Esophagus muscularis mucosa (tissue), 4 donors: ENCODE data around the gene KLC4. TPM values are rescaled to one million over a fixed set of nuclear protein-coding genes. Genes with fewer than 3 reads are reported as not detected.

Experiments used
- DNase-seq: peaks from one replicate; pipeline ENCODE4 v3.0.0-alpha.2; 2017; ENCODE audit errors: extremely low spot score
- H3K27ac ChIP-seq, 4 donors: fragments of 200-600 bp; sonication (generic); replicated peaks in 1 of 4; 1 replicate in 3 of 4; 2 replicates in 1 of 4; pipeline ENCODE4 v1.5.1; 2016 to 2019; ENCODE audit warnings: mild to moderate bottlenecking in 1 of 4
- H3K27me3 ChIP-seq, 4 donors: fragments of 200-600 bp; sonication (generic); one replicate each; pipeline versions ENCODE4 v1.5.1 to v1.6.0; 2016 to 2019
- H3K36me3 ChIP-seq, 4 donors: fragments of 200-600 bp; sonication (generic); one replicate each; pipeline ENCODE4 v1.5.1; 2016 to 2019
- H3K4me1 ChIP-seq, 4 donors: fragments of 200-600 bp; sonication (generic); one replicate each; pipeline ENCODE4 v1.5.1; 2016 to 2019
- H3K4me3 ChIP-seq, 4 donors: fragments of 200-600 bp; sonication (generic); 1 replicate in 2 of 4; 2 replicates in 2 of 4; pipeline ENCODE4 v1.5.1; 2016 to 2019; ENCODE audit warnings: mild to moderate bottlenecking in 4 of 4, moderate library complexity in 1 of 4
- H3K9me3 ChIP-seq, 4 donors: fragments of 200-600 bp; sonication (generic); 1 replicate in 3 of 4; 2 replicates in 1 of 4; pipeline ENCODE4 v1.5.1; 2016 to 2019
- EP300 ChIP-seq: sonication (generic); formaldehyde crosslinking; IDR thresholded peaks from one replicate; pipeline ENCODE4 v1.6.1; 2017; ENCODE audit warnings: antibody characterized with exemption
- POLR2A ChIP-seq: fragments of 450-650 bp; IDR thresholded peaks from one replicate; pipeline ENCODE4 v1.6.1; 2017; ENCODE audit warnings: antibody characterized with exemption, moderate library complexity, mild to moderate bottlenecking, low read depth
- POLR2AphosphoS5 ChIP-seq, 2 donors: sonication (generic); formaldehyde crosslinking; IDR thresholded peaks; one replicate each; pipeline ENCODE4 v1.6.1; 2017; ENCODE audit warnings: antibody characterized with exemption in 2 of 2
- WGBS: methylation state at CpG from one replicate; pipeline ENCODE4 v1.1.5; 2018; 5-methylcytosine and 5-hydroxymethylcytosine counted together
- intact Hi-C: fragments of 100-400 bp; cut with DNase I; formaldehyde crosslinking; loops from one replicate; pipeline ENCODE4 v1.15.1; 2023
- total RNA-seq, 4 donors: library from RNA; depleted of rRNA; stranded (reverse); fragments of >200 nt; gene quantifications; one replicate each; pipeline versions ENCODE4 v1.1.0 to v1.2.1, GENCODE V29; 2016
- TF ChIP-seq, protein P1 (sequence below), 3 experiments: fragments of 200-600 bp in 2 of 3; fragments of 450-650 bp in 1 of 3; sonication (generic) in 2 of 3; IDR thresholded peaks; one replicate each; pipeline ENCODE4 v1.5.1; 2017 to 2019; ENCODE audit warnings: antibody characterized with exemption in 3 of 3, mild to moderate bottlenecking in 2 of 3, moderate library complexity in 1 of 3

KLC4 gene
- total RNA-seq, 4 donors from 2014 or later: 22.9 to 37.4 (median 27.4) TPM

DNA sequence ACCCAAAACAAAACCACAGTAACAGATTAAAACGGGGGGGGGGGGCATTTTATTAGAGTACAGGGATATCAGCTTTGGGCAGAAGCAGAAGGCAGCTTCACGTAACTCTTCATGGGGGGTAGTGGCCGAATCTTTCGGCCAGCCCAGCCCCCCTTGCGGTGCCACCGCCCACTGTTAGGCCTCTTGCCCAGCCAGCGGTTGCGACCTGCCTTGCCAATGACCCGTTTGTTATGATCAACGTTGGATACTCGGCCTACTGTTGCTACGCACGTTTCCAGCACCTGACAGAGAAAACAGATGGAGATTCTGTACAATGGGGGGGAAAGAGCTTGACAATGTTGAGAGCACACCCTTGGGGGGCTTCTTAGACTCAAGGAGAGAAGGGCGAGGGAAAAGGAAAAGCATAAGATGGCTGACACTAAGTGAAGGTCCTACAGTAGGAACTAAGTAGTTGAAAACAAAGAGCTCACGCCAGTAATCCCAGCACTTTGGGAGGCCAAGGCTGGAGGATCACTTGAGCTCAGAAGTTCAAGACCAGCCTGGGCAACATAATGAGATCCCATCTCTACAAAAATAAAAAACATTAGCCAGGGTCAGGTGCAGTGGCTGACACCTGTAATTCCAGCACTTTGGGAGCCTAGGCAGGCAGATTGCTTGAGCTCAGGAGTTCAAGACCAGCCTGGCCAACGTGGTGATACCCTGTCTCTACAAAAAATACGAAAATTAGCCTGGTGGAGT is 5.1 kb upstream of the KLC4 start:
- intact Hi-C loops: loop anchor here (5.0 kb wide), 1 partner anchor 37 kb away; no protein-coding TSS in a partner anchor
- peak overlapping the region; percentile 70 to 75 (median 74) for H3K4me3 ChIP-seq
- H3K36me3 ChIP-seq: peaks cover 0 to 52% (median 41%) of the 10 kb centered on the region in 4 donors

DNA sequence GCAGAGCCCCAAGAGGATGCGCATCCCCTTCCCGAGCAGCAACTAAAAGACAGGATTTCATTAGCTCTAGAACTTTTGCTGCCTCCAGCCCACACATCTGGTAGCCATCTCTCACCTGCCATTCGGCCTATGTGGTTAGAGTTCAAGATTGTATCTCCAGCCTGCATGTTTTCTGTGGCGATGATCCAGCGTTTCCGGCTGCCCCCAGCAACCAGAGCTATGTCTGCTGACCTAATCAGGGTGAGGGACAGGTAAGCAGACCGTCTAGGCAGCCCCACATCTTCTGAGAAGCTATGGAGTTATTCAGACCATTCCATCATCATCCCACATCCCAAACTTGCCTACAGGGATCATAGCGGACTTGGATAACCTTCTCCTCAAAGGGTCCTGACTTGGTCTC is 3.5 kb upstream of the KLC4 start:
- WGBS: 81% methylated on average over 8 of the region's 8 CpGs
- Histone ChIP-seq H3K9me3 (no peaks in the 10 kb centered on the region), H3K27ac (no peak overlapping the region), H3K4me3 (no peak overlapping the region), H3K4me1 (peaks cover 30 to 67% (median 46%) of the 10 kb centered on the region in 4 donors), H3K27me3 (no peaks in the 10 kb centered on the region), H3K36me3 (peaks cover 0 to 40% (median 30%) of the 10 kb centered on the region in 4 donors)
- DNase-seq: no peak
- no peak for TF ChIP-seq POLR2A
- TF ChIP-seq POLR2AphosphoS5 (IDR thresholded peaks at IDR 0.05): no peak
- TF ChIP-seq EP300: no peak
- TF ChIP-seq, protein P1, sequence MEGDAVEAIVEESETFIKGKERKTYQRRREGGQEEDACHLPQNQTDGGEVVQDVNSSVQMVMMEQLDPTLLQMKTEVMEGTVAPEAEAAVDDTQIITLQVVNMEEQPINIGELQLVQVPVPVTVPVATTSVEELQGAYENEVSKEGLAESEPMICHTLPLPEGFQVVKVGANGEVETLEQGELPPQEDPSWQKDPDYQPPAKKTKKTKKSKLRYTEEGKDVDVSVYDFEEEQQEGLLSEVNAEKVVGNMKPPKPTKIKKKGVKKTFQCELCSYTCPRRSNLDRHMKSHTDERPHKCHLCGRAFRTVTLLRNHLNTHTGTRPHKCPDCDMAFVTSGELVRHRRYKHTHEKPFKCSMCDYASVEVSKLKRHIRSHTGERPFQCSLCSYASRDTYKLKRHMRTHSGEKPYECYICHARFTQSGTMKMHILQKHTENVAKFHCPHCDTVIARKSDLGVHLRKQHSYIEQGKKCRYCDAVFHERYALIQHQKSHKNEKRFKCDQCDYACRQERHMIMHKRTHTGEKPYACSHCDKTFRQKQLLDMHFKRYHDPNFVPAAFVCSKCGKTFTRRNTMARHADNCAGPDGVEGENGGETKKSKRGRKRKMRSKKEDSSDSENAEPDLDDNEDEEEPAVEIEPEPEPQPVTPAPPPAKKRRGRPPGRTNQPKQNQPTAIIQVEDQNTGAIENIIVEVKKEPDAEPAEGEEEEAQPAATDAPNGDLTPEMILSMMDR (IDR thresholded peaks at IDR 0.05): no peak
- intact Hi-C loops: no loop called here

More for the DNA sequence above, 5.1 kb upstream of the KLC4 start:
- Histone ChIP-seq H3K27me3 (no peaks in the 10 kb centered on the region), H3K4me1 (peaks cover 20 to 54% (median 33%) of the 10 kb centered on the region in 4 donors), H3K27ac (peak overlapping the region; percentile 88 to 94 (median 92)), H3K9me3 (no peaks in the 10 kb centered on the region)
- TF ChIP-seq EP300 (no peak), POLR2AphosphoS5 (IDR thresholded peaks at IDR 0.05) (no peak), POLR2A (no peak)
- TF ChIP-seq, protein P1 (IDR thresholded peaks at IDR 0.05): no peak
- WGBS: 67% methylated on average over 17 of the region's 17 CpGs
- no peak for DNase-seq

DNA sequence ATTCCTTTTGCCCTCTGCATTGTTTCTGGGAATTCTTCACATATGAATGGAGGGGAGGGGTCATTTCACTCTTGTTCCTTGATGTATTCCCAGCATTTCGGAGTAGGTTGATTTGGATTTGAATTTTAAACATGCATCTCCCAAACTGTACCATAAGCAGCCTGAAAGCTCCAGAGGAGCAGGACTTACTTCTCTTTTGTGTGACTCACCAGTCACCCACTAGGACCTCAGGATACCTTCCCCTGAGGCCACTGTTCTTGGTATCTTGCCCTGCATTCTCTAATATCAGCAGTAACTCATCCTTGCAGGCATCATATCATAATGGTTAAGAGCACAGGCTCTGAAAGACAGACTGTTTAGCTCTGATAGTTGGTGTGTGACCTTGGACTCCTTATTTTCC is 900 bp upstream of the KLC4 start:
- 85% methylated on average over 1 of the region's 1 CpG for WGBS
- Histone ChIP-seq H3K9me3 (no peaks in the 10 kb centered on the region), H3K36me3 (peaks cover 0 to 50% (median 40%) of the 10 kb centered on the region in 4 donors), H3K4me1 (peaks cover 30 to 52% (median 41%) of the 10 kb centered on the region in 4 donors), H3K27me3 (no peaks in the 10 kb centered on the region), H3K27ac (peak overlapping the region; percentile 85 to 92 (median 88)), H3K4me3 (peak overlapping the region; percentile 65 to 83 (median 72))
- TF ChIP-seq POLR2AphosphoS5 (IDR thresholded peaks at IDR 0.05): no peak
- TF ChIP-seq, protein P1 (IDR thresholded peaks at IDR 0.05): no peak
- TF ChIP-seq EP300: no peak
- no peak for TF ChIP-seq POLR2A
- DNase-seq: no peak
- intact Hi-C loops: no loop called here

DNA sequence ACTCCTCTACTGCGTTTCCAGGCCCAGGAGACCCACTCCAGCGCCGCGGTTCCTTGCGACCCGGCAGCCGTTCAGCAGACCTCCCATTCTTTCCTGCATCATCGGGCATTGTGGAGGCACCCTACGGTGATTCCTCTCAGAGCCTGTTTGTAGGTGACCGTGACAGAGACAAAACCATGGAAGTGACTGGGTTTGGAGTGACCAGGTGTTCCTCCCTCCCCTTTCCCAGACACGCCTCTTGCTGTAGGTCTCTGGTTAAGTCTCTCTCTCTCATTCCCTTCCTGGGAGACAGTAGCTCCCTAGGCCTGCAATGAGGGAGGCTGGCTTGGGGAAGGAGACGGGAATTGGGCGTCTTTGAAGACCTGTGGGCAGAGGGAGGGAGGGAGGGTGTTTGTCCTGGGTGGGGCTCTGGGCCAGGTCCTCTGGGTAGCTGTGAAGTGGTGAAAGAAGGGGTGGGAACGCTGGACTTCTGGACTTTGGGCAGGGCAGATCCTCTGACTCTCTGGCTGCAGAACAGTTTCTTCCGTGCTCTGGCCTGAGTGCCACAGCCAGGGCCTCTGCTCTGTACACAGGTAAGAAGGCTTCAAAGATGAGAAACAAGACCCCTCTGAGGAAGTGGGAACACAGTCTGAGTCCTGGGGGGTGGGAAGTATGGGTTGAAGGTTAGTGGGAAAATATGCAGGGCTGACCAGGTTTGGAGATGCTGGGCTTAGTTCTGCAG is 763 bp downstream of the KLC4 start:
- peaks cover 0 to 62% (median 50%) of the 10 kb centered on the region in 4 donors for H3K36me3 ChIP-seq
- peak overlapping the region; percentile 65 to 83 (median 72) for H3K4me3 ChIP-seq
- TF ChIP-seq POLR2AphosphoS5 (IDR thresholded peaks at IDR 0.05): no peak
- no peak for TF ChIP-seq EP300
- TF ChIP-seq, protein P1 (IDR thresholded peaks at IDR 0.05): no peak
- no peak for TF ChIP-seq POLR2A
- peaks cover 20 to 40% (median 31%) of the 10 kb centered on the region in 4 donors for H3K4me1 ChIP-seq
- no peaks in the 10 kb centered on the region for H3K9me3 ChIP-seq
- peak overlapping the region; percentile 85 to 92 (median 88) for H3K27ac ChIP-seq
- DNase-seq: no peak
- H3K27me3 ChIP-seq: no peaks in the 10 kb centered on the region
- WGBS: 12% methylated on average over 15 of the region's 15 CpGs
- intact Hi-C loops: no loop called here
